ENCODE measurements around the gene SIK1.
"Not testable (repeated sequence)": the region's sequence is repeated elsewhere in the genome, so short reads cannot be mapped to it uniquely, and the experiment has no call there.

GRCh38 chr21:43396788-43397438, 30.0 kb downstream of the SIK1 start:
- not testable (repeated sequence) for TF ChIP-seq CTCF (IDR thresholded peaks at IDR 0.05); POLR2AphosphoS5 (IDR thresholded peaks at IDR 0.05; ENCODE audit: low read depth, low read length)
- TF ChIP-seq, protein P1, sequence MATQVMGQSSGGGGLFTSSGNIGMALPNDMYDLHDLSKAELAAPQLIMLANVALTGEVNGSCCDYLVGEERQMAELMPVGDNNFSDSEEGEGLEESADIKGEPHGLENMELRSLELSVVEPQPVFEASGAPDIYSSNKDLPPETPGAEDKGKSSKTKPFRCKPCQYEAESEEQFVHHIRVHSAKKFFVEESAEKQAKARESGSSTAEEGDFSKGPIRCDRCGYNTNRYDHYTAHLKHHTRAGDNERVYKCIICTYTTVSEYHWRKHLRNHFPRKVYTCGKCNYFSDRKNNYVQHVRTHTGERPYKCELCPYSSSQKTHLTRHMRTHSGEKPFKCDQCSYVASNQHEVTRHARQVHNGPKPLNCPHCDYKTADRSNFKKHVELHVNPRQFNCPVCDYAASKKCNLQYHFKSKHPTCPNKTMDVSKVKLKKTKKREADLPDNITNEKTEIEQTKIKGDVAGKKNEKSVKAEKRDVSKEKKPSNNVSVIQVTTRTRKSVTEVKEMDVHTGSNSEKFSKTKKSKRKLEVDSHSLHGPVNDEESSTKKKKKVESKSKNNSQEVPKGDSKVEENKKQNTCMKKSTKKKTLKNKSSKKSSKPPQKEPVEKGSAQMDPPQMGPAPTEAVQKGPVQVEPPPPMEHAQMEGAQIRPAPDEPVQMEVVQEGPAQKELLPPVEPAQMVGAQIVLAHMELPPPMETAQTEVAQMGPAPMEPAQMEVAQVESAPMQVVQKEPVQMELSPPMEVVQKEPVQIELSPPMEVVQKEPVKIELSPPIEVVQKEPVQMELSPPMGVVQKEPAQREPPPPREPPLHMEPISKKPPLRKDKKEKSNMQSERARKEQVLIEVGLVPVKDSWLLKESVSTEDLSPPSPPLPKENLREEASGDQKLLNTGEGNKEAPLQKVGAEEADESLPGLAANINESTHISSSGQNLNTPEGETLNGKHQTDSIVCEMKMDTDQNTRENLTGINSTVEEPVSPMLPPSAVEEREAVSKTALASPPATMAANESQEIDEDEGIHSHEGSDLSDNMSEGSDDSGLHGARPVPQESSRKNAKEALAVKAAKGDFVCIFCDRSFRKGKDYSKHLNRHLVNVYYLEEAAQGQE (IDR thresholded peaks at IDR 0.05; ENCODE audit: insufficient read depth in 1 of 2, low read depth in 2 of 2, low read length in 1 of 2) = not testable (repeated sequence)
